HG03280 (cell line): ENCODE data around the gene SYNDIG1.

Experiments used
- ATAC-seq: cut with Tn5 transposase; IDR thresholded peaks from one replicate; pipeline ENCODE4 v1.9.1; 2021; ENCODE audit warnings: mild to moderate bottlenecking, moderate library complexity; ENCODE audit not compliant: unreplicated experiment

SYNDIG1 gene

GRCh38 chr20:24684956-24685691 lies 215.7 kb downstream of the SYNDIG1 start:
- ATAC-seq: no peak

- ATAC-seq: no peak
Observed at GRCh38 chr20:24685736-24686135, 216.3 kb downstream of the SYNDIG1 start.

- no peak for ATAC-seq
Observed at GRCh38 chr20:24686156-24686555, 216.7 kb downstream of the SYNDIG1 start.

GRCh38 chr20:24690408-24690807 lies 221.0 kb downstream of the SYNDIG1 start:
- no peak for ATAC-seq

GRCh38 chr20:24691901-24692351 lies 222.5 kb downstream of the SYNDIG1 start:
- ATAC-seq: no peak

GRCh38 chr20:24692446-24693200 lies 223.2 kb downstream of the SYNDIG1 start:
- ATAC-seq: no peak

- no peak for ATAC-seq
Observed at GRCh38 chr20:24693466-24694156, 224.2 kb downstream of the SYNDIG1 start.

- ATAC-seq: no peak
Observed at GRCh38 chr20:24694157-24694726, 224.8 kb downstream of the SYNDIG1 start.

GRCh38 chr20:24694727-24695528 lies 225.5 kb downstream of the SYNDIG1 start:
- ATAC-seq: no peak

GRCh38 chr20:24695529-24696225 lies 226.2 kb downstream of the SYNDIG1 start:
- no peak for ATAC-seq

- no peak for ATAC-seq
Observed at GRCh38 chr20:24696396-24696795, 227.0 kb downstream of the SYNDIG1 start.

GRCh38 chr20:24697411-24697810 lies 228.0 kb downstream of the SYNDIG1 start:
- ATAC-seq: no peak

GRCh38 chr20:24698189-24698588 lies 228.8 kb downstream of the SYNDIG1 start:
- no peak for ATAC-seq

GRCh38 chr20:24698706-24699206 lies 229.3 kb downstream of the SYNDIG1 start:
- no peak for ATAC-seq

GRCh38 chr20:24699321-24700165 lies 230.1 kb downstream of the SYNDIG1 start:
- ATAC-seq: no peak

- no peak for ATAC-seq
Observed at GRCh38 chr20:24700166-24700860, 230.9 kb downstream of the SYNDIG1 start.

- ATAC-seq: no peak
Observed at GRCh38 chr20:24701027-24701426, 231.6 kb downstream of the SYNDIG1 start.

GRCh38 chr20:24701668-24702067 lies 232.2 kb downstream of the SYNDIG1 start:
- ATAC-seq: no peak
